Natural killer cell treated with Interleukin-12 subunit alpha and Interleukin-12 subunit beta and Interleukin-15 and Interleukin-18, amount 100 ng/mL, for 72 hours (primary cell): Measurements from ENCODE around the gene ANKS4B. TPM values are rescaled to one million over a fixed set of nuclear protein-coding genes. Genes with fewer than 3 reads are reported as not detected.

Experiments used
- ATAC-seq, 2 donors: fragments of 150-1000 bp; cut with Tn5 transposase in 1 of 2; sonication (Bioruptor Pico), chemical (Tn5 transposase) in 1 of 2; 2 replicates each; pipeline ENCODE4 v1.10.0; 2021
- DNase-seq: peaks from one replicate; pipeline ENCODE4 v3.0.0; 2022; ENCODE audit warnings: low spot score
- H3K27ac Mint-ChIP-seq, 2 donors: 1 replicate in 1 of 2; 2 replicates in 1 of 2; pipeline ENCODE4 v1.8.0; 2022; ENCODE audit warnings: mixed read lengths in 2 of 2, mild to moderate bottlenecking in 1 of 2, moderate library complexity in 1 of 2
- H3K27me3 Mint-ChIP-seq, 2 donors: 1 replicate in 1 of 2; 2 replicates in 1 of 2; pipeline ENCODE4 v1.8.0; 2022; ENCODE audit warnings: mixed read lengths in 2 of 2
- H3K36me3 Mint-ChIP-seq: one replicate; pipeline ENCODE4 v1.8.0; 2022; ENCODE audit warnings: mixed read lengths
- H3K4me1 Mint-ChIP-seq, 2 donors: 1 replicate in 1 of 2; 2 replicates in 1 of 2; pipeline ENCODE4 v1.8.0; 2022; ENCODE audit warnings: low read depth in 2 of 2, mixed read lengths in 2 of 2, mild to moderate bottlenecking in 1 of 2
- H3K4me3 Mint-ChIP-seq: one replicate; pipeline ENCODE4 v1.8.0; 2022; ENCODE audit warnings: mixed read lengths
- H3K9me3 Mint-ChIP-seq: 2 replicates; pipeline ENCODE4 v1.8.0; 2022; ENCODE audit warnings: mixed read lengths
- total RNA-seq, 2 donors: library from RNA; stranded (reverse); gene quantifications; one replicate each; pipeline ENCODE4 v1.2.3, GENCODE V29; 2022

The ANKS4B gene
- total RNA-seq, 2 donors from 2014 or later: not detected

GRCh38 chr16:21302898-21303528, 69.5 kb downstream of the ANKS4B start:
- H3K4me3 Mint-ChIP-seq: no peak overlapping the region
- H3K27ac Mint-ChIP-seq: no peak overlapping the region
- no peaks in the 10 kb centered on the region for H3K36me3 Mint-ChIP-seq
- H3K27me3 Mint-ChIP-seq: peaks cover 45 to 63% of the 10 kb centered on the region in 2 donors
- DNase-seq (no peak), ATAC-seq (no peak)
- peaks cover 17% of the 10 kb centered on the region in 2 donors for H3K4me1 Mint-ChIP-seq
- no peaks in the 10 kb centered on the region for H3K9me3 Mint-ChIP-seq

Other genes with a start within 250 kb of the ANKS4B start
- under 1 TPM in 1 of 2 donors, not detected in 1; 0.03 TPM for gene DNAH3, start 82.9 kb upstream of the ANKS4B start, total RNA-seq
- 1 to 10 TPM; 5.2 to 9.4 TPM for gene LDAF1, start 75.0 kb upstream of the ANKS4B start, total RNA-seq
- not detected for gene ZP2, start 22.1 kb upstream of the ANKS4B start, total RNA-seq
- not detected for gene CRYM, start 44.6 kb downstream of the ANKS4B start, total RNA-seq